Stimulated activated CD8-positive, alpha-beta memory T cell treated with anti-CD3 and anti-CD28 coated beads, Interleukin-2, amount 100 ng/mL, for 1 hour (primary cell): ENCODE results near the gene RENBP.
A peak's percentile ranks its signal among the peaks of the same experiment; 100 is the strongest.

ENCODE experiments used
- DNase-seq, 2 donors: peaks; one replicate each; pipeline ENCODE4 v3.0.0-alpha.2; 2020; ENCODE audit warnings: low read depth in 2 of 2

The RENBP gene

GRCh38 chrX:153934148-153934761 lies 10.2 kb downstream of the RENBP start:
- no peak for DNase-seq

GRCh38 chrX:153933748-153934147 lies 10.7 kb downstream of the RENBP start:
- DNase-seq, result no peak

DNA sequence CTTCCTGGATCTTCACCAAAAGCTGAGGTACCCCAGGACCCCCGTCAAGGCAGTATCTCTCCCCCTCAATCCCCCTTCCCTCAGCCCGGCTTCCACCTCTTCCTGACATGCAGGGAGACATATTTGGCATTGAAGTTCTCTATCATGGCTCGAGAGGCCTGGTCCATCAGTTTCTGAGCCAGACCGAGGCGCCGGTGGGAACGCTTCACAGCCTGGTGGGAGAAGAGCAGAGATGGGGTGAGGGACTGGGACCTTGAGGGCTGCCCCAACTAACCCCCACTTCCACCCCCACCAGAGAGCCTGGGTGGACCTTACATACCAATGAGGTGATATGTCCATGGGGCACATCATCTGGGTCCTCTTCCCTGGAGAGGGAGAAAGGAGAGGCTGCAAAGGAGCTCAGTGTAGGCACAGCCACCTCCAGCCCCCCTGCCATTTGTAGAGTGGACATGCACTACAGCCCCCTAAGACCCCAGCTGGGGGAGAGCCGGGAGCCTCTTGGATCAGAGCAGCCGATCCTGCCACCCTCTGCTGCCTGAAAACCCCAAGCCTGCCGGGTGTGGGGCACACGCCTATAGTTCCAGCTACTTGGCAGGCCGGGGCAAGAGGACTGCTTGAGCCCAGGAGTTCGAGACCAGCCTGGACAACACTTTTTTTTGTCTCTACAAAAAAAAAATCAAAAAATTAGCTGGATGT lies 12.1 kb downstream of the RENBP start:
- no peak for DNase-seq

DNA sequence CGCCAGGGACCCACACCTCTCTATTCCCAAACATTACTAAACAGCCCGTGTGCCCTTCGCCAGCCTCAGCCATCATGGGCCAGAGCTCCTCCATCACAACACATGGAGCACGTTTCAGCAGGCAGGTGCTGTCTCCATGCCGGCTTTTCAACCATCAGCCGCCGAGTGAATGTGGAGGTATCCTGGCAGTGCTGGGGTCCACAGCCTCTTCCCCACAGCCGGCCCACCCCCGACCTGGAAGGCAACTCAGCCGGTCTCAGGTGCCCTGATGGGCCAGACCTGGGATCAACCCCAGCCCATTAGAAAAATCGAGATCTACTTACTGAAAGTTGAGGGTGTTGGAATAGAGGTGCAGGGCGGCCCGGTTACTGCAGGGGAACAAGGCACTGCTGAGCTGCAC lies 12.7 kb downstream of the RENBP start:
- no peak for DNase-seq

DNA sequence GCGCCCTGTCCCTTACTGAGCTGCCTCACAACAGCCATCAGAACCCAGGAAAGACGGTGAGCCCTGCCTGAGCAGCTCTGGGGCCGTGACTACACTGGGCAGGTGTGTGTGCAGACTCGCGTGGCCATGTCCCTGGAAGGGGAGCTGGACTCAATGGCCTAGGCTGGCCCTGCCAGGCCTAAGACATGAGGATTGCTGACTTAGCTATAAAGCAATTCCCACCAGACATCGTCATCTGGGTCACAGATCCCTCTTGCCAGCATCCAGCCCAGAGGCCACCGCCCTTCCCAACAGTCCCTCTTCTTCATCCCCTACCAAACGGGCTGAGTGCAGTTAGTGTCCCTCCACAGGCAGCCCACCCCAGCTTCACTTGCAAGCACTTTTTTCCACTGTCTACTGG lies 13.3 kb downstream of the RENBP start:
- no peak for DNase-seq

GRCh38 chrX:153930011-153930910 lies 14.2 kb downstream of the RENBP start:
- no peak for DNase-seq

DNA sequence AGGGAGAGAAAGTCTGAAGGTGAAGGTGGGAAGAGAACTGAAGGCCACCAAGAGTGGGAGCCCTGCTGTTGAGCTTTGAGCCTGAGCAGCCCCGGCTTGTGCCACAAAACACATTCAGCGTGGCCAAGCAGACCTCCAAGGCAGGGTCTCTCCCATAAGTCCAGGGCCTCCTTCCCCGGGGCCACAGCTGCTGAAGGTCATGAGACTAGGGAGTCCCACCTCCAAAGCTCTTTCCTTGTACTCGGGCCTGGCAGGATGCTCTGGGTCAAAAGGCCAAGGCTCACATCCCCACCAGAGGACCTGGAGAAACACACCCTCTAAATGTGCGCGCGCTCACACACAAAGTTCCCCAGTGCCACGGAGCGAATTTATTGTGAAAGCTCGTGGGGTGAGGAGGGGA lies 14.9 kb downstream of the RENBP start:
- no peak for DNase-seq

- DNase-seq, result no peak
Observed at GRCh38 chrX:153928846-153929245, 15.6 kb downstream of the RENBP start.

DNA sequence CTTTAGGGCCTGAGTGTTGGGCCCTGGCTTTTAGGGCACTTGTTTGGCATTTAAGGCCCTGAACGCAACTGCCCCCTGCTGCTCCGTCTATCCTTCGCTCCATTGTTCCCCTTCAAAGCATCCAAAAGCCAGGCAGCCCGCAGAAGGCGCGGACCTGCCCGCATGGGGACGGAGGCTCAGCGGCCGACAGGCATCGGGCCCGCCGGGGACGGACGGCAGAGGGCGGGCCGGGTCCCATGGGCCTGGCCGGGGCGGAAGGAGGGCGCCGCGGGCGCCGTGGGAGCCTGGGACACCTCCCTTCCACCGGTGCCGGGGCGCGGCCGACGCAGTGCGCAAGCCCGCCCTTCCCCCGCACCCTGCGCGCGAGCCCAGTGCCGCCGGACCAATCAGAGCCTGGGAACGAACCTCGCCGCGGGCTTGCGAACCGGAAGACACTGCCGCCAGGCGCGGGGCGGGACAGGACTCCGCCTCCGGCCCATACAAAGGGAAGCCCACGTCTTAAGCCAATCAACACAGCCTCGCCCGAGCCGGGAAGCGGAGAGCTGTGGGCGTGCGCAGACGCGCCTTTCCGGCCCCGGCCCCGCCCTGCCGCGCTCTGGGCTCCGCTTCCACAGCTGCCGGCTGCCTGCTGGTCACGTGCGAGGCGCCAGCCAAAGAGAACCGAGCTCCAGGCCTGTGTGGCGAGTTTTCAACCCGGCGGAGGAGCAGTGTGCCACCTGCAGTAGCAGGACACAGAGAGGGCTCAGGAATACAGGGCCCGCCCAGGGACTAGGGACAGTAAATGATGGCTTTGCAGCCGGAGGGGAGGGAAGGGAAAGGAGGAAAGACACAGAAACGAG lies 16.3 kb downstream of the RENBP start:
- DNase-seq, result peak; percentile 81 to 91

GRCh38 chrX:153927672-153927921 lies 16.8 kb downstream of the RENBP start:
- no peak for DNase-seq

GRCh38 chrX:153926858-153927671 lies 17.4 kb downstream of the RENBP start:
- DNase-seq, result peak; percentile 50 to 62

- DNase-seq, result no peak
Observed at GRCh38 chrX:153926552-153926857, 17.9 kb downstream of the RENBP start.

- DNase-seq, result no peak
Observed at GRCh38 chrX:153925739-153926551, 18.5 kb downstream of the RENBP start, which contains the start of gene ARHGAP4. Gene ARHGAP4, minus strand, starts transcription at chrX:153926264. Its CDS starts 62 bp downstream, at chrX:153926202.

GRCh38 chrX:153925387-153925738 lies 19.1 kb downstream of the RENBP start:
- no peak for DNase-seq

- no peak for DNase-seq
Observed at GRCh38 chrX:153924149-153924861, 20.1 kb downstream of the RENBP start.

GRCh38 chrX:153922932-153923857 lies 21.2 kb downstream of the RENBP start:
- no peak for DNase-seq

DNA sequence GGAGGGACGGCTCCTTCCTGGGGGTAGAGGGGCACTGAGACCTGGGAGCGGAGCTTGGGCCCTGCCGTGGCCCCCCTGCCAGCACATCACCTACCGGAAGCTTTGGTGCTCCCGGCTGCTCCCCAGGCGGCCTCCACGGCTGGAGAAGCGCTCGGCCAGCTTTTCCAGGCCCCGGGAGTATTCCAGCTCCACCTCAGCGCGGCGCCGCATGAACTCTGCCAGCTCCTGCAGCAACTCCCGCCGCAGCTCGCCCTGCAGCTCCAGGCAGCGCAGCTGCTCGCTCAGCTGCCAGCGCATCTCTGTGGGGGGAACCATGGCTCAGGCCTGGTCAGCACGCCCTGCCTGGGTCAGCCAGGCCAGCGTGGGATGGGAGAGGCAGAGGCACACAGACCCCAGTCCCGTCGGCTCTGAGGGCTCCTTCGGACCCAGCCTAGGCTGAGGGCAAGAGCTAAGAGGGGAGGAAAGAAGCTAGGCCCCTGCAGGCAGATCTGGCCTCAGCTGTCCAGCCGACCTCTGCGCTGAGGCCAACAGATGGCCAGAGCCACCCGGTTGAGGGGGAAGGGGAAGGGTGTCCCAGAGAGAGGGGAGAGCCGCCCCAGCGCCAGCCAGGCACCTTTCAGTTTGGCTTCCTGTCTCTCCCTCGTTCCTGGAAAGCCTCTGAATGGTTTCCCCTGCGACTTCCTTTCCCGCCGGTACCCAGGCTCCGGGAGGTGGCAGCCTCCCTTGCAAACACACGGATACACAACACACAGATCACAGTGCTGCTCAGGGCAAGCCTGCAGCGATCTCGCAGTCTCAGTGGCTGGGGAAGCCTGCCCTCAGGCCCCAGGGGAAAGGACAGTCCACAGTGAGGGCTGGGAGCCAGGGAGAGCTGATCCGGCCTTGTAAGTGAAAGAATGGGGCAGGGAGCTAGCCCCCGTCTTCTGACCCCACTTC lies 22.7 kb downstream of the RENBP start:
- DNase-seq, result no peak

DNA sequence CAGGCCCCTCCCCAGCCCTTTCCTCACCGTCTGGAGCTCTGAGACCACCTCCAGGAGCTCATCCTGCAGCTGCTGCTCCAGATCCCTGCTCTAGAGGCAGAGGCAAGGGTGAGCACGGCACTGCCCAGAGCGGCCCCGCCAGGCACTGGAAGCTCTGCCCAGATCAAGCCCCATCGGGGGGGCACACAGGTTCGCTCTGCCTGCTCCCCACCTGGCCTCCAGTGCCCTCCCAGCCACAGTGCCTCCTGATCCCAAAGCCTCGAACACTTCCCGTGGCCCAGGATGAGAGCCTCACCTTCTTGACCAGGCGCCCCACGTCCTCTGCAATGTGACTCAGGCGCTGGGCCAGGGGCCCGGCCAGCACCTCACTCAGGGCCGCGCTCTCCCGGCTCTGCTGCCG lies 23.4 kb downstream of the RENBP start:
- no peak for DNase-seq
